Stomach (tissue), 4 donors: ENCODE data around the gene LRSAM1.

Experiments
- CTCF ChIP-seq, 7 experiments: fragments of 450-650 bp in 4 of 7; fragments of 200-600 bp in 3 of 7; sonication (generic) in 3 of 7; IDR thresholded peaks; one replicate each; pipeline ENCODE4 v1.5.1; 2016 to 2019; ENCODE audit warnings: antibody characterized with exemption in 7 of 7, control low read depth in 2 of 7, mild to moderate bottlenecking in 1 of 7
- POLR2A ChIP-seq, 4 donors: fragments of 450-650 bp; IDR thresholded peaks; one replicate each; pipeline ENCODE4 v1.6.1; 2016; ENCODE audit warnings: antibody characterized with exemption in 4 of 4, control low read depth in 2 of 4, mild to moderate bottlenecking in 1 of 4, moderate library complexity in 1 of 4

- no peak for TF ChIP-seq POLR2A (IDR thresholded peaks at IDR 0.05)
- TF ChIP-seq CTCF (IDR thresholded peaks at IDR 0.05), result no peak
These were observed 98.4 kb downstream of the LRSAM1 start for GRCh38 chr9:127549751-127550150.
